HEK293 (cell line): ENCODE measurements around the gene HES2.
"Not testable (repeated sequence)": the region's sequence is repeated elsewhere in the genome, so short reads cannot be mapped to it uniquely, and the experiment has no call there.

Experiments used
- CTCF ChIA-PET: fragments of 350-600 bp; formaldehyde crosslinking; extraction: SDS; loops from one replicate; lab custom pipeline; 2021; ENCODE audit warnings: antibody characterized with exemption; lab: Yijun Ruan, JAX
- POLR2A ChIA-PET: fragments of 300-600 bp; formaldehyde crosslinking; extraction: SDS; loops from one replicate; lab custom pipeline; 2020; ENCODE audit warnings: antibody characterized with exemption, inconsistent platforms; lab: Yijun Ruan, JAX
- H3K27ac ChIP-seq: fragments of 200-500 bp; sonication (Bioruptor generic); 2 replicates; pipeline ENCODE4 v1.5.1; 2014; ENCODE audit warnings: low read depth, low read length, control low read depth, inconsistent platforms; ENCODE audit errors: extremely low read depth
- H3K36me3 ChIP-seq, 2 experiments: fragments of 200-500 bp in 1 of 2; sonication (Bioruptor generic) in 1 of 2; 1 replicate in 1 of 2; 2 replicates in 1 of 2; pipeline ENCODE4 v1.5.1; 2014 to 2017; ENCODE audit warnings: inconsistent platforms in 2 of 2, low read length in 2 of 2; ENCODE audit not compliant: control insufficient read depth in 2 of 2, insufficient read depth in 1 of 2
- H3K4me1 ChIP-seq: fragments of 200-500 bp; sonication (Bioruptor generic); 2 replicates; pipeline ENCODE4 v1.5.1; 2014; ENCODE audit warnings: mild to moderate bottlenecking, low read length, inconsistent platforms; ENCODE audit not compliant: control insufficient read depth, insufficient read depth
- H3K4me3 ChIP-seq: 2 replicates; pipeline ENCODE4 v1.5.1; 2011; ENCODE audit warnings: low read depth, mild to moderate bottlenecking, control low read depth, low read length, moderate library complexity
- H3K9me3 ChIP-seq: fragments of 200-500 bp; sonication (Bioruptor generic); 2 replicates; pipeline ENCODE4 v1.5.1; 2014; ENCODE audit warnings: low read depth, low read length, inconsistent platforms; ENCODE audit not compliant: control insufficient read depth, insufficient read depth
- EGR2 ChIP-seq: fragments of 450-650 bp; formaldehyde crosslinking; IDR thresholded peaks from 2 replicates; pipeline ENCODE4 v1.5.1; 2016; ENCODE audit warnings: low read depth, missing biosample characterization, missing genetic modification characterization
- GLIS1 ChIP-seq: fragments of 450-650 bp; formaldehyde crosslinking; IDR thresholded peaks from 2 replicates; pipeline ENCODE4 v1.5.1; 2016; ENCODE audit warnings: missing biosample characterization, missing genetic modification characterization
- GLIS2 ChIP-seq: fragments of 450-650 bp; formaldehyde crosslinking; IDR thresholded peaks from 2 replicates; pipeline ENCODE4 v1.5.1; 2016; ENCODE audit warnings: missing biosample characterization, missing genetic modification characterization
- HOXC10 ChIP-seq: sonication (generic); formaldehyde crosslinking; IDR thresholded peaks from 2 replicates; pipeline ENCODE4 v1.8.1; 2023; ENCODE audit warnings: mild to moderate bottlenecking, missing genetic modification reagents
- ZBTB48 ChIP-seq: fragments of 450-650 bp; formaldehyde crosslinking; IDR thresholded peaks from 2 replicates; pipeline ENCODE4 v1.5.1; 2016; ENCODE audit warnings: missing biosample characterization, missing genetic modification characterization
- ZFHX2 ChIP-seq: fragments of 450-650 bp; formaldehyde crosslinking; conservative IDR thresholded peaks from 2 replicates; pipeline ENCODE4 v1.5.1; 2016; ENCODE audit warnings: missing biosample characterization, missing genetic modification characterization
- ZIC2 ChIP-seq: fragments of 450-650 bp; formaldehyde crosslinking; IDR thresholded peaks from 2 replicates; pipeline ENCODE4 v1.5.1; 2016; ENCODE audit warnings: missing biosample characterization, missing genetic modification characterization
- ZNF155 ChIP-seq: fragments of 450-650 bp; formaldehyde crosslinking; IDR thresholded peaks from 2 replicates; pipeline ENCODE4 v1.5.1; 2016; ENCODE audit warnings: missing biosample characterization, missing genetic modification characterization
- ZNF174 ChIP-seq: fragments of 450-650 bp; formaldehyde crosslinking; IDR thresholded peaks from 2 replicates; pipeline ENCODE4 v1.5.0; 2017; ENCODE audit warnings: missing biosample characterization, mild to moderate bottlenecking, missing genetic modification characterization
- ZNF202 ChIP-seq: fragments of 450-650 bp; formaldehyde crosslinking; IDR thresholded peaks from 2 replicates; pipeline ENCODE4 v1.5.1; 2016; ENCODE audit warnings: missing biosample characterization, missing genetic modification characterization, borderline replicate concordance
- ZNF423 ChIP-seq: fragments of 450-650 bp; formaldehyde crosslinking; IDR thresholded peaks from 2 replicates; pipeline ENCODE4 v1.5.1; 2016; ENCODE audit warnings: missing biosample characterization, missing genetic modification characterization
- ZNF544 ChIP-seq: fragments of 450-650 bp; formaldehyde crosslinking; IDR thresholded peaks from 2 replicates; pipeline ENCODE4 v1.5.0; 2017; ENCODE audit warnings: missing biosample characterization, missing genetic modification characterization
- ZNF585B ChIP-seq: fragments of 450-650 bp; formaldehyde crosslinking; IDR thresholded peaks from 2 replicates; pipeline ENCODE4 v1.5.1; 2016; ENCODE audit warnings: missing biosample characterization, missing genetic modification characterization
- ZNF664 ChIP-seq: fragments of 450-650 bp; formaldehyde crosslinking; IDR thresholded peaks from 2 replicates; pipeline ENCODE4 v1.5.1; 2016; ENCODE audit warnings: missing biosample characterization, missing genetic modification characterization
- ZNF792 ChIP-seq: fragments of 450-650 bp; formaldehyde crosslinking; IDR thresholded peaks from 2 replicates; pipeline ENCODE4 v1.5.1; 2016; ENCODE audit warnings: missing biosample characterization, missing genetic modification characterization
- ZNF830 ChIP-seq: fragments of 450-650 bp; IDR thresholded peaks from 2 replicates; pipeline ENCODE4 v1.5.0; 2018; ENCODE audit warnings: missing biosample characterization, missing genetic modification characterization, low read depth, mild to moderate bottlenecking, moderate library complexity

HES2 gene

GRCh38 chr1:6435129-6435528, 15.4 kb upstream of the HES2 start (continued):
- TF ChIP-seq ZNF830 (no peak), ZNF544 (tag by site-specific recombination) (no peak)
- TF ChIP-seq, all 188 proteins: peak for 0

DNA sequence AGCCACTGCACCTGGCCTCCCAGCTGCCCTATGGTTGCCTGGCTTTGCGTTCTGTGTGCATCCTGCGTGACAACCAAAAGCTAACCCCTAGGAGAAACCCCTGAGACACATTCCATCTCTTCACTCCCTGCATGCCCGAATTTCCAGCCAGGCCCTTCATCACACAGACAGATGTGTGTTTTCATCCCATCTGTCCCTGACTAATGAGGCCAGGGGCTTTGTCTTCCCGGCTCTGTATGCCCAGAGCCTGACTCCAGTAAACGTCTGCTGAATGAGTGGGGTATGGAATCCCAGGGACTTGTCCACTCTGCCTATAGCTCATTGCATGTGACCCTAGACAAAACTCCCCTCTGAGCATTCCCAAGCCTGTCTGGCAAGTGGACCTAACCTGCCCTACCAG, 14.5 kb upstream of the HES2 start:
- Histone ChIP-seq H3K36me3 (no peaks in the 10 kb centered on the region), H3K27ac (no peak overlapping the region), H3K4me1 (no peaks in the 10 kb centered on the region), H3K4me3 (no peak overlapping the region), H3K9me3 (no peaks in the 10 kb centered on the region)
- POLR2A ChIA-PET = no interaction called here
- TF ChIP-seq ZBTB48 (tag by site-specific recombination) (no peak), HOXC10 (CRISPR knock-in tag) (no peak), ZNF792 (tag by site-specific recombination) (no peak), ZNF155 (tag by site-specific recombination) (no peak), ZNF585B (tag by site-specific recombination) (no peak), ZNF174 (no peak), ZNF423 (no peak), ZNF202 (tag by site-specific recombination) (no peak)
- CTCF ChIA-PET = interaction anchor here (0.6 to 4.0 kb wide), 4 partner anchors 11 to 284 kb away, joined by 3 to 22 read pairs (median 3); no protein-coding TSS in a partner anchor

DNA sequence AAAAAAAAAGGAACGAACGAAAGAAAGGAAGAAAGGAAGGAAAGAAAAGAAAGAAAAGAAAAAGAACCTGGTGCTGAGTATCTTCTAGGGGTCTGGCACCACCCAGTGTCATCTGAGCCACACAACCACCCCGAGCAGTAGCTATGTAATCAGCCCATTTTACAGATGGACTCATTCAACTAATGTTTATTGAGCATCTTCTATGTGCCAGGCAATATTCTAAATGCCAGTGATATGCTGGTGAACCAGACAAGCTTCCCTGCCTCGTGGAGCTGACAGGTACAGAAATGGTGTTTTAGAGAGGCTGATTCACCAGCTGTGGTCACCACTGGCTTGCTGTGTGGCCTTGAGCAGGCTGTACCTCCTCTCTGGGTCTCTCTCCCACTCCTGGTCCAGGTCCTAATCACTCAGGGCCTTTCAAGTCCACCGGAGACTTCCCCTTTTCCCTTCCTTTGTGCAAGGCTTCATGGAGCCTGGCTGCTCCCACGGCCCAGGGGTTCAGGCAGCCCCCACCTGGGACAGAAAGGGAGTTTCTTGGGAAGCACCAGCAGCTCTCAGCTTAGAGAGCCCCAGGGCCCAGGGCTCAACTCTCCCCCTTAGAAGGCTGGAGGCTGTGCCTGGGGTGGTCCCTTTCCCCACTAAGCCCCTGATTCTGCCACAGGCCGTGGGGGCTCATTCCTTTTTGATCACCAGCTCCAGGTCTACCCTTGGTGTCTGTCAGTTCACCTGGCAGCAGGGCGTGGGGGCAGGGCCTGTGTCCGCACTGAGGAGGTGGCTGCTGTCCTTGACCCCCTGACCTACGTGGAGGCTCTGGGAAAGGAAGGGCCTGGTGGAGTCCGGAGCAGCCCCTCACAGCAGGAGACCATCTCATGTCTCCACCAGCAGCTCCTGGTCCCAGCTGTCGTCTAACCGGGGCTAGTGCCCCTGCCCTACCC, 12.2 kb upstream of the HES2 start:
- H3K4me3 ChIP-seq, H3K36me3 ChIP-seq, H3K27ac ChIP-seq, H3K4me1 ChIP-seq, H3K9me3 ChIP-seq: not testable (repeated sequence)
- CTCF ChIA-PET = interaction anchor here (0.6 to 4.0 kb wide), 4 partner anchors 9 to 81 kb away, joined by 3 to 22 read pairs (median 4); no protein-coding TSS in a partner anchor
- peak; percentile 98 for TF ChIP-seq ZNF664 (tag by site-specific recombination)
- POLR2A ChIA-PET = interaction anchor here (0.7 kb wide), 2 partner anchors 8 to 55 kb away, joined by 8 read pairs; no protein-coding TSS in a partner anchor

DNA sequence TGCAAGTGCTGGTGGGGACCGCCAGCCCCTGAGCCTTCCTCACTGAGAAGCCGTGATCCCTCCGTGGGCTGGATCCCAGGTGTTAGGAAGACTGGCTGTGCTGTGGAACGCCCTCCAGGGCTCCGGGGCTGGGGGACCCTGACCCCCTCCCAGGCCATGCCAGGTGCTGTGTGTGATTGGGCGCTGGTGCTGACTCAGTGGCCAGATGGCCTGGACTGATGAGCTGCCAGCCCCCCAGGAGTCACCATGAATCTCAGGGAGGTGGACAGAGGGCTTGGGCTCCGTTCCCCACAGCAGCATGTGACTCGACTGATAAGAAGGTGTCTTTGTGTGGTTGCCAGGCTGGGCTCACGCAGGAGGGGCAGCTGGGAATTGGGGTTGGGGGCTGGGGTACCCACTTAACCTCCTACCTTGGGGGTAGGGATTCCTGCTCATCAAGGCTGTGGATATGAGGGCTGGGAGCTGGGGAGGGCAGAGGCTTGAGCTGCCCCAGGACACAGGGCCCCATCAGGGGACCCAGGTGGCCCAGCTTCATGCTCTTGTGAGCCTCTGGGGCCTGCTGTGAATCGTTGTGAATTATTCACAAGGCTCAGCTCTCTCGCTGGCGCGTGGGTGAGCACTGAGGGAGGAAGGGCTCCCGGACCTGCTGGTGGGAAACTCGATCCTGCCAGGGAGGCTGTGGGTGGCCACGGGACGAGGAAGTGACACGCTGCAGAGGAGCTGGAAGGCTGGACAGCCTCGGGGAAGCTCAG, 10.1 kb upstream of the HES2 start:
- H3K4me1 ChIP-seq, POLR2A ChIA-PET, H3K9me3 ChIP-seq, H3K4me3 ChIP-seq, H3K36me3 ChIP-seq, H3K27ac ChIP-seq: not testable (repeated sequence)
- CTCF ChIA-PET = interaction anchor here (0.9 to 2.1 kb wide), 2 partner anchors 16 to 183 kb away, joined by 3 to 5 read pairs; no protein-coding TSS in a partner anchor
- TF ChIP-seq ZFHX2 (peak; percentile 90), GLIS2 (tag by site-specific recombination) (peak; percentile 17; the same call in 1 of the 2 replicates), ZIC2 (tag by site-specific recombination) (peak; percentile 86), GLIS1 (peak; percentile 73), EGR2 (tag by site-specific recombination) (peak; percentile 91)

- CTCF ChIA-PET = interaction anchor here (0.6 to 1.9 kb wide), 3 partner anchors 9 to 42 kb away, joined by 3 to 9 read pairs (median 4); no protein-coding TSS in a partner anchor
- H3K4me3 ChIP-seq, H3K4me1 ChIP-seq, H3K27ac ChIP-seq, POLR2A ChIA-PET, H3K36me3 ChIP-seq, H3K9me3 ChIP-seq: not testable (repeated sequence)
Observed at GRCh38 chr1:6428453-6428852, 8.7 kb upstream of the HES2 start.
